ENCODE results near the gene NWD2. TPM values are rescaled to one million over a fixed set of nuclear protein-coding genes. Genes with fewer than 3 reads are reported as not detected.

NWD2 gene
- total RNA-seq, 4 donors from 2014 or later: not detected

DNA sequence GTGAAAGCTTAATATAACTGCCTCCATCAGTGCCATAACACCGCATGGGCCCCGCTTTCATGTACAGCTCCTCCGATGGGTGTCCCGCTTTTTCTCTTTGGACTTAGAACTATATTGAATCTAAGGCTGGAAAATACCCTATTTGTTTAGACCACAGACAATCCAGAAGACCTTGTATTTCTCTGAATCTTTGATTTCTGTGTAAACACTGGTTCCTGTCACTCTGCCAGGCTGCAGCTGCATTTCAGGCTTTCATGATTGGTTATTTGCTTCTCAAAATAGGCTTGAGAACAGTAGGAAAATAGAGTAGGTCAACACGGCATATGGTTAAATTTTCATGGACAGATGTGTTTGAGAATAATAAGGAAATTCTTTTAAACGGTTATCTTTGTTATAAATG lies 80.0 kb downstream of the NWD2 start:
- H3K27ac ChIP-seq: no peak overlapping the region
- H3K9me3 ChIP-seq: no peaks in the 10 kb centered on the region
- in situ Hi-C loops (cut with MboI; ENCODE audit: low sequenced_read_pairs in 4 of 4): no loop called here
- H3K4me1 ChIP-seq: no peaks in the 10 kb centered on the region
- intact Hi-C loops (cut with DNase I; ENCODE audit: low total_unique reads): no loop called here
- DNase-seq (no peak), ATAC-seq (no peak)
- H3K4me3 ChIP-seq: no peak overlapping the region
- TF ChIP-seq, protein P1, sequence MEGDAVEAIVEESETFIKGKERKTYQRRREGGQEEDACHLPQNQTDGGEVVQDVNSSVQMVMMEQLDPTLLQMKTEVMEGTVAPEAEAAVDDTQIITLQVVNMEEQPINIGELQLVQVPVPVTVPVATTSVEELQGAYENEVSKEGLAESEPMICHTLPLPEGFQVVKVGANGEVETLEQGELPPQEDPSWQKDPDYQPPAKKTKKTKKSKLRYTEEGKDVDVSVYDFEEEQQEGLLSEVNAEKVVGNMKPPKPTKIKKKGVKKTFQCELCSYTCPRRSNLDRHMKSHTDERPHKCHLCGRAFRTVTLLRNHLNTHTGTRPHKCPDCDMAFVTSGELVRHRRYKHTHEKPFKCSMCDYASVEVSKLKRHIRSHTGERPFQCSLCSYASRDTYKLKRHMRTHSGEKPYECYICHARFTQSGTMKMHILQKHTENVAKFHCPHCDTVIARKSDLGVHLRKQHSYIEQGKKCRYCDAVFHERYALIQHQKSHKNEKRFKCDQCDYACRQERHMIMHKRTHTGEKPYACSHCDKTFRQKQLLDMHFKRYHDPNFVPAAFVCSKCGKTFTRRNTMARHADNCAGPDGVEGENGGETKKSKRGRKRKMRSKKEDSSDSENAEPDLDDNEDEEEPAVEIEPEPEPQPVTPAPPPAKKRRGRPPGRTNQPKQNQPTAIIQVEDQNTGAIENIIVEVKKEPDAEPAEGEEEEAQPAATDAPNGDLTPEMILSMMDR (IDR thresholded peaks at IDR 0.05 in 4 of 5, conservative IDR thresholded peaks at IDR 0.05 in 1 of 5): no peak
- TF ChIP-seq POLR2A (IDR thresholded peaks at IDR 0.05): no peak
- no peaks in the 10 kb centered on the region for H3K36me3 ChIP-seq
- H3K27me3 ChIP-seq: no peaks in the 10 kb centered on the region

DNA sequence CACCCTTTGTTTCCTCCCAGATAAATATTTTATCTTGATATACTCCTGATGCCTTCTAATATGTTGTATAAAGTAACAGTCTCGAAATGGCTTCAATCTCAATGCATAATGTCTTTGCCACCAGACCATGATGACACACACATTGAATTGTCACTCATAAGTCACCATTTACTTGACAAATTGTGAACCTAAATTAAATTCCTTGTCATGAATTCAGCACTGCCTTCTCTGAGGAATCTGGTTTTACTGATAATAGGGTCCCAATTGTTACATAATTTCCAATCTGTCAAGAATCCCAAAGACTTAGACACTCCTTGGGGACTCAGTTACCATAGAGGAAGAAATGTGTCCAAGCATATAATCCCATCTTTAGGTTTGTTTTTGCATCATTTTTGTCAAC lies 82.3 kb downstream of the NWD2 start:
- no peak for TF ChIP-seq POLR2A (IDR thresholded peaks at IDR 0.05)
- TF ChIP-seq, protein P1 (IDR thresholded peaks at IDR 0.05 in 4 of 5, conservative IDR thresholded peaks at IDR 0.05 in 1 of 5): no peak
- ATAC-seq (no peak), DNase-seq (no peak)
- H3K36me3 ChIP-seq: no peaks in the 10 kb centered on the region
- no peak overlapping the region for H3K4me3 ChIP-seq
- H3K27me3 ChIP-seq: no peaks in the 10 kb centered on the region
- H3K4me1 ChIP-seq: no peaks in the 10 kb centered on the region
- H3K27ac ChIP-seq: no peak overlapping the region
- no peaks in the 10 kb centered on the region for H3K9me3 ChIP-seq
- intact Hi-C loops (cut with DNase I; ENCODE audit: low total_unique reads): no loop called here
- in situ Hi-C loops (cut with MboI; ENCODE audit: low sequenced_read_pairs in 4 of 4): no loop called here

DNA sequence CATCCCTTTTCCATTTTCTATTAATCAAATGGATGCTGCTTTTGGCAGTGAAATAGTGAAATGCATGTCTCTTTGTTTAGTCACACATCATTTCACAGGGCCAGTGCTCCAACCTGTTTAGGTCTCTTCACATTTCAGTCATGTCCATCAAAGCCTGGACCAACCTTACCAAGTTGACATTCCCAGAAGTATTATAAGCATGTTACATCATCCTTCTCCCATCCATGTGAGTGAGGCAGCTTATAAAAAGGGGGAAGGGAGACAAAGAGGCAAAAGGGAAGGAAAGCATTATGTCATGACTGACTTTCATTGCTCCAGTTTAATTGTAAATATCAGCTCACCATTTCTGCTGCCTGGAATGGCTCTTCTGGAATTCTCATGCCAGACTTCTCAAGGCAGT lies 94.4 kb downstream of the NWD2 start:
- TF ChIP-seq, protein P1 (IDR thresholded peaks at IDR 0.05 in 4 of 5, conservative IDR thresholded peaks at IDR 0.05 in 1 of 5): no peak
- no peak for TF ChIP-seq POLR2A (IDR thresholded peaks at IDR 0.05)
- Histone ChIP-seq H3K36me3 (no peaks in the 10 kb centered on the region), H3K27ac (no peak overlapping the region), H3K27me3 (no peaks in the 10 kb centered on the region), H3K9me3 (no peaks in the 10 kb centered on the region), H3K4me1 (no peaks in the 10 kb centered on the region), H3K4me3 (no peak overlapping the region)
- ATAC-seq (no peak), DNase-seq (no peak)
- in situ Hi-C loops (cut with MboI; ENCODE audit: low sequenced_read_pairs in 4 of 4) (no loop called here), intact Hi-C loops (cut with DNase I; ENCODE audit: low total_unique reads) (no loop called here)

DNA sequence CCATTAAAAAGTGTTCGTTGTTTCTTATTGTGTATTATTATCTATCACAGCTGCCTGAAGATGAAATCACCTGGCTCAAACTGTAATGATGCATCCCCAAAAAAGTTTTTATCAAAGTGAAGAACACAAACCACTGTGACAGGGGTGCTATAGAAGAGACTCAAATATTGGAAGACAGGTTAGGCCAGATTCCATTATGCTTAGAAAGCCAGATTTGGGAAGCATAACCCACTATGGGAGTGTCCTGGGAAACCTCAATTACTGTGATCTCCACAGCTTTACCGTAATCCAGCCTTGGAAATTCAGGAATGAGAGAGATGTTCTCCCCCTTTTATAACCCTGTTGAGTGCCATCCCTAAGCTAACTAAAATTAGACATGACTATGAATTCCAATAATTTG lies 114.2 kb downstream of the NWD2 start:
- TF ChIP-seq, protein P1 (IDR thresholded peaks at IDR 0.05 in 4 of 5, conservative IDR thresholded peaks at IDR 0.05 in 1 of 5): no peak
- TF ChIP-seq POLR2A (IDR thresholded peaks at IDR 0.05): no peak
- Histone ChIP-seq H3K27ac (no peak overlapping the region), H3K9me3 (no peaks in the 10 kb centered on the region), H3K4me3 (no peak overlapping the region), H3K27me3 (no peaks in the 10 kb centered on the region), H3K36me3 (no peaks in the 10 kb centered on the region), H3K4me1 (no peaks in the 10 kb centered on the region)
- DNase-seq: no peak
- intact Hi-C loops (cut with DNase I; ENCODE audit: low total_unique reads) (no loop called here), in situ Hi-C loops (cut with MboI; ENCODE audit: low sequenced_read_pairs in 4 of 4) (no loop called here)
- no peak for ATAC-seq

DNA sequence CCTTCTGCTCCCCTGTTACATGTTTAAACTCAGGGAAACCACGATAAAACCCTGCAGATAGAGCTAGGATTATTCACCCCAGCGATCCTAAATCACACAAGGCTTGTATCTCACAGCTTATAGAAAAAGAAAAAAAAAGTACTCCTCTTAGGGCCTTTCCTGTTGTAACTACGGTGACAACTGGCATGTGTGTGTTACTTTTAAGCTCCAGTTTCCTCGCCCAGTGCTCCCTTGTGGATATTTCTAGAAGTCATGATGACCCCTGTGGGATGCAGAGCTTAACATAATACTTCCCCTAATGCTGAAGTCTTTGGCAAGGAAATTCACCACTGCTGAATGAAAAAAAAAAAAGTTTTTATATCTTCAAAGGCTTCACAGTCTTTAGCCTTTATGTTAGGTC lies 114.7 kb downstream of the NWD2 start:
- in situ Hi-C loops (cut with MboI; ENCODE audit: low sequenced_read_pairs in 4 of 4) (no loop called here), intact Hi-C loops (cut with DNase I; ENCODE audit: low total_unique reads) (no loop called here)
- Histone ChIP-seq H3K4me1 (no peaks in the 10 kb centered on the region), H3K36me3 (no peaks in the 10 kb centered on the region), H3K27me3 (no peaks in the 10 kb centered on the region), H3K9me3 (no peaks in the 10 kb centered on the region), H3K4me3 (no peak overlapping the region), H3K27ac (no peak overlapping the region)
- TF ChIP-seq, protein P1 (IDR thresholded peaks at IDR 0.05 in 4 of 5, conservative IDR thresholded peaks at IDR 0.05 in 1 of 5): no peak
- no peak for TF ChIP-seq POLR2A (IDR thresholded peaks at IDR 0.05)
- ATAC-seq (no peak), DNase-seq (no peak)

Data from gastrocnemius medialis (tissue), 4 donors.